Mesodermal cell (in vitro differentiated cells): ENCODE measurements around the gene BAX. TPM values are rescaled to one million over a fixed set of nuclear protein-coding genes. Genes with fewer than 3 reads are reported as not detected.
A peak's percentile ranks its signal among the peaks of the same experiment; 100 is the strongest.
"Not testable (repeated sequence)": the region's sequence is repeated elsewhere in the genome, so short reads cannot be mapped to it uniquely, and the experiment has no call there.

ENCODE experiments used
- H3K27ac ChIP-seq: 2 replicates; pipeline ENCODE4 v1.7.0; 2013; ENCODE audit warnings: mild to moderate bottlenecking, low read depth, low read length, moderate library complexity; ENCODE audit not compliant: severe bottlenecking
- H3K36me3 ChIP-seq: 2 replicates; pipeline ENCODE4 v1.7.1; 2013; ENCODE audit warnings: mild to moderate bottlenecking, low read length, moderate library complexity; ENCODE audit not compliant: control insufficient read depth, insufficient read depth
- H3K4me1 ChIP-seq: one replicate; pipeline ENCODE4 v1.7.1; 2013; ENCODE audit warnings: mild to moderate bottlenecking, low read length; ENCODE audit not compliant: insufficient read depth, control insufficient read depth, poor library complexity, severe bottlenecking
- H3K4me3 ChIP-seq: 2 replicates; pipeline ENCODE4 v1.7.0; 2013; ENCODE audit warnings: low read length, control low read depth, mild to moderate bottlenecking; ENCODE audit not compliant: insufficient read depth, poor library complexity, severe bottlenecking; ENCODE audit errors: extremely low read depth
- H3K9me3 ChIP-seq: 2 replicates; pipeline ENCODE4 v1.7.1; 2013; ENCODE audit warnings: mild to moderate bottlenecking, low read length, moderate library complexity; ENCODE audit not compliant: control insufficient read depth
- WGBS, 2 experiments: methylation state at CpG; one replicate each; pipeline ENCODE4 v1.1.5; 2013; ENCODE audit warnings: missing lambda C conversion rate in 2 of 2; ENCODE audit not compliant: insufficient coverage in 2 of 2; 5-methylcytosine and 5-hydroxymethylcytosine counted together
- polyA plus RNA-seq, 2 experiments: library from polyadenylated mRNA; stranded (reverse); fragments of 50-300 nt; gene quantifications; one replicate each; pipeline ENCODE4 v1.2.3, GENCODE V29; 2013

Gene BAX
- polyA plus RNA-seq (2013, experiment 1 of 2) = 271 TPM
- polyA plus RNA-seq (2013, experiment 2 of 2) = 190 TPM

DNA sequence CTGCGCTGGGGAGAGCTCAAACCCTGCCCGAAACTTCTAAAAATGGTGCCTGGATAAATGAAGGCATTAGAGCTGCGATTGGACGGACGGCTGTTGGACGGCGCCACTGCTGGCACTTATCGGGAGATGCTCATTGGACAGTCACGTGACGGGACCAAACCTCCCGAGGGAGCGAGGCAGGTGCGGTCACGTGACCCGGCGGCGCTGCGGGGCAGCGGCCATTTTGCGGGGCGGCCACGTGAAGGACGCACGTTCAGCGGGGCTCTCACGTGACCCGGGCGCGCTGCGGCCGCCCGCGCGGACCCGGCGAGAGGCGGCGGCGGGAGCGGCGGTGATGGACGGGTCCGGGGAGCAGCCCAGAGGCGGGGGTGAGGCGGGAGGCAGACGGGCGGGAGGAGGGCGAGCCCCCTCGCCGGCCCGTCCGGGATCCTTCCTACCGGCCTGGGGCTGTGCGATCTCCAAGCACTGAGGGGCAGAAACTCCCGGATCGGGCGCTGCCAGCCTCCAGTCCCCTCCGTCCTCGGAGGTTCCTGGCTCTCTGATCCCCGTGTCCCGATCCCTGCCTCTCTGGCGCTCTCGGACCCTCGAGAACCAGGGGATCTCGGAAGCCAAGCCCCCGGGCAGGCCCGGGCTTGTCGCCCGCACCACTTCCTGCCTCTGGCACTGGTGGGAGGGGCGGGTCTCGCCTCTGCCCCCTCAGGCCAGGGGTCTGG, at the start of gene BAX:
Gene BAX (plus strand): TSS at position 281 of the 713 bp plus-strand sequence. CDS start 54 bp downstream, at position 335.
- Histone ChIP-seq H3K4me3 (peak within 1 kb of the TSS; percentile 74), H3K9me3 (no peaks in the 10 kb centered on the region), H3K27ac (peak within 1 kb of the TSS; percentile 98), H3K36me3 (peaks cover 38% of the 10 kb centered on the region), H3K4me1 (peaks cover 11% of the 10 kb centered on the region)
- 1% methylated on average over 51 to 67 of the region's 71 CpGs for WGBS, 2 experiments

- 94 to 98% methylated on average over 8 to 11 of the region's 14 CpGs for WGBS, 2 experiments
- Histone ChIP-seq H3K4me1 (peaks cover 3% of the 10 kb centered on the region), H3K36me3 (peaks cover 76% of the 10 kb centered on the region), H3K4me3 (no peak overlapping the region), H3K27ac (no peak overlapping the region), H3K9me3 (no peaks in the 10 kb centered on the region)
Observed at GRCh38 chr19:48905664-48906063, 49.0 kb upstream of the BAX start.

- Histone ChIP-seq H3K36me3 (peaks cover 81% of the 10 kb centered on the region), H3K4me3 (no peak overlapping the region), H3K27ac (no peak overlapping the region), H3K9me3 (no peaks in the 10 kb centered on the region), H3K4me1 (no peaks in the 10 kb centered on the region)
- WGBS, 2 experiments = 79 to 98% methylated on average over 5 to 7 of the region's 10 CpGs
Observed at GRCh38 chr19:48906324-48906723, 48.4 kb upstream of the BAX start.

- no peak overlapping the region for H3K27ac ChIP-seq
- WGBS, 2 experiments = 94 to 99% methylated on average over 11 to 12 of the region's 14 CpGs
Observed at GRCh38 chr19:48907671-48908070, 47.0 kb upstream of the BAX start.

DNA sequence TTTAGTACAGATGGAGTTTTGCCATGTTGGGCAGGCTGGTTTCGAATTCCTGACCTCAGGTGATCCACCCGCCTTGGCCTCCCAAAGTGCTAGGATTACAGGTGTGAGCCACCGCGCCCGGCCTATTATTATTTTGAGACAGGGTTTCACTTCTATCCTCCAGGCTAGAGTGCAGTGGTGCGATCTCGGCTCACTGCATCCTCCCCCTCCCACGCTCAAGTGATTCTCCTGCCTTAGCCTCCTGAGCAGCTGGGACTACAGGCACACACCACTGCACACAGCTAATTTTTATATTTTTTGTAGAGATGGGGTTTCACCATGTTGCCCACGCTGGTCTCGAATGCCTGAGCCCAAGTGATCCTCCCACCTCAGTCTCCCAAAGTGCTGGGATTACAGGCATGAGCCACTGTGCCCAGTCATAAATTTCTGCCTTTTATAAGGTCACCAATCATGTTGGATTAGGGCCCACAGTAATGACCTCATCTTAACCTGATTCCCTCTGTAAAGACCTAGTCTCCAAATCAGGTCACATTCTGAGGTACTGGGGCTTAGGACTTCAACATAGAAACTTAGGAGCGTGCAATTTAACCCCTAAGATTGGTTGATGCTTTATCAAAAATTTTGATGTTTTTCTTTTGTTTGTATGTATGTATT, 45.1 kb upstream of the BAX start:
- H3K9me3 ChIP-seq, H3K4me3 ChIP-seq, H3K27ac ChIP-seq, H3K4me1 ChIP-seq: not testable (repeated sequence)
- peaks cover 94% of the 10 kb centered on the region for H3K36me3 ChIP-seq
- 77 to 95% methylated on average over 7 to 10 of the region's 11 CpGs for WGBS, 2 experiments

More at GRCh38 chr19:48907671-48908070, 47.0 kb upstream of the BAX start:
- peaks cover 82% of the 10 kb centered on the region for H3K36me3 ChIP-seq
- H3K9me3 ChIP-seq = no peaks in the 10 kb centered on the region
- no peaks in the 10 kb centered on the region for H3K4me1 ChIP-seq
- no peak overlapping the region for H3K4me3 ChIP-seq

GRCh38 chr19:48910803-48911202, 43.9 kb upstream of the BAX start:
- 100% methylated on average over 1 to 2 of the region's 2 CpGs for WGBS, 2 experiments
- Histone ChIP-seq H3K36me3 (peaks cover 93% of the 10 kb centered on the region), H3K4me3 (no peak overlapping the region), H3K9me3 (no peaks in the 10 kb centered on the region), H3K4me1 (no peaks in the 10 kb centered on the region), H3K27ac (no peak overlapping the region)

GRCh38 chr19:48913114-48913889, 41.4 kb upstream of the BAX start:
- Histone ChIP-seq H3K4me3 (no peak overlapping the region), H3K4me1 (no peaks in the 10 kb centered on the region), H3K9me3 (no peaks in the 10 kb centered on the region), H3K27ac (no peak overlapping the region), H3K36me3 (peaks cover 84% of the 10 kb centered on the region)
- WGBS, 2 experiments = 98 to 100% methylated on average over 3 to 5 of the region's 9 CpGs

DNA sequence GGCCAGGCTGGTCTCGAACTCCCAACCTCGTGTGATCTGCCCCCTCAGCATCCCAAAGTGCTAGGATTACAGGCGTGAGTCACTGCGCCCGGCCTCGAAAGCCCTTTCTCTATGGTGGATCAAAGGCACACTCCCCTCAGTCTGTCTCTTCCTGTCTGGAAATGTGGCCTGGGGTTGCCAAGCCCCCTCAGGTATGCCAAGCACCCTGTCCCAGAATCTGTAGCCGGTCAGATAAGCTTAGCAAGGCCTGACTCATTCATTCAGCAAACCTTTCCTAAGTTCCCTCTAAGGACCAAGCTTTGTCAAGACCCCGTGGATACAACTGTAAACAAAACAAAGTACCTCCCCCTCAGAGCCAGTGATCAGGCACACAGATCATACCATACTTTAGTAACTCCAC, 40.5 kb upstream of the BAX start:
- Histone ChIP-seq H3K36me3 (peaks cover 84% of the 10 kb centered on the region), H3K4me1 (no peaks in the 10 kb centered on the region), H3K27ac (peak overlapping the region; percentile 24), H3K9me3 (no peaks in the 10 kb centered on the region), H3K4me3 (no peak overlapping the region)
- 86 to 100% methylated on average over 7 to 8 of the region's 8 CpGs for WGBS, 2 experiments

DNA sequence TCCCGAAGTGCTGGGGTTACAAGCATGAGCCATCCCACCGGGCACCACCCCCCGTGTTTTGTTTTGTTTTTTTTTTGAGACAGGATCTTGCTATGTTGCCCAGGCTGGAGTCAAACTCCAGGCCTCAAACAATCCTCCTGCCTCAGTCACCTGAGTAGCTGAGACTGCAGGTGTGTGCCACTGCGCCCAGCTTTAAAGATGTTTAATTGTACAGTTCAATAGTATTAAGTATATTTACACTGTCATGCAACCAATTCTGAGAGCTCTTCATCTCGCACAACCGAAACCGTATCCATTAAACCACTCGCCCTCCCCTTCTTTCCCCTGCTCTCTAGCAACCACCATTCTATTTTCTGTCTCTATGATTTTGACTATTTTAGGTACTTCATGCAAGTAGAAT, 38.9 kb upstream of the BAX start:
- 50 to 84% methylated on average over 1 to 7 of the region's 8 CpGs for WGBS, 2 experiments
- Histone ChIP-seq H3K4me3 (no peak overlapping the region), H3K4me1 (no peaks in the 10 kb centered on the region), H3K36me3 (peaks cover 80% of the 10 kb centered on the region), H3K27ac (no peak overlapping the region), H3K9me3 (no peaks in the 10 kb centered on the region)

DNA sequence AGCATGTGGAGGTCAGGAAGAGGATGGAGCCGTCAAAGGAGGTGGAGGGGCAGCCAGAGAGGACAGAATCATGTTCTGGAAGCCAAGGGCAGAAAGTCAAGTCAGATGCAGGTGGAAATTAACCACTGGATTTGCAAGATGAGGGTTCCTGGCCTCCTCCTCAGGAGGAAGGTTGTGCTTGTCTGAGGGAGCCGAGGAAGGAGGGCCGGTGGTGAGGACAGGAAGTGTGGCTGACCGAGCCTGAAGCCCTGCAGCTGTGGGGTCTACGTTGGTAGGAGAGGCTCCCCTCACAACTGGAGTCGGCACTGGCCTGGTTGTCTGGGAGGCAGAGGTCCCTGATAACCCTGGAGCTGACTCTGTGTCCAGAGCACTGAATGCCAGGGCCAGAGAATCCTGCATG, 36.6 kb upstream of the BAX start:
- 97 to 98% methylated on average over 6 of the region's 6 CpGs for WGBS, 2 experiments
- Histone ChIP-seq H3K4me3 (no peak overlapping the region), H3K36me3 (peaks cover 73% of the 10 kb centered on the region), H3K4me1 (no peaks in the 10 kb centered on the region), H3K27ac (no peak overlapping the region), H3K9me3 (no peaks in the 10 kb centered on the region)
